H7 (cell line): ENCODE data around the gene PRKAR1B. TPM values are rescaled to one million over a fixed set of nuclear protein-coding genes. Genes with fewer than 3 reads are reported as not detected.
A peak's percentile ranks its signal among the peaks of the same experiment; 100 is the strongest.
"Not testable (repeated sequence)": the region's sequence is repeated elsewhere in the genome, so short reads cannot be mapped to it uniquely, and the experiment has no call there.

Source experiments
- DNase-seq: peaks from one replicate; pipeline ENCODE4 v3.0.0; 2012
- H3K27me3 ChIP-seq: 2 replicates; pipeline ENCODE4 v1.6.0; 2011; ENCODE audit warnings: mild to moderate bottlenecking, low read length; ENCODE audit not compliant: control insufficient read depth, insufficient read depth
- H3K36me3 ChIP-seq: replicated peaks from 2 replicates; pipeline ENCODE4 v1.5.1; 2011; ENCODE audit warnings: low read length; ENCODE audit not compliant: control insufficient read depth, insufficient read depth
- H3K4me3 ChIP-seq: 2 replicates; pipeline ENCODE4 v1.5.1; 2011; ENCODE audit warnings: low read depth, mild to moderate bottlenecking, control low read depth, low read length, moderate library complexity; ENCODE audit not compliant: insufficient read depth
- total RNA-seq: library from RNA; depleted of rRNA; stranded (reverse); fragments of >200 nt; shearing (Covaris generic); gene quantifications from 2 replicates; pipeline ENCODE4 v1.2.3, GENCODE V29; 2014

The PRKAR1B gene
- total RNA-seq, 1 experiment from 2014 or later, result 32.4 TPM

GRCh38 chr7:638256-639011 lies 88.6 kb downstream of the PRKAR1B start:
- DNase-seq, result peak; percentile 64
- no peaks in the 10 kb centered on the region for H3K36me3 ChIP-seq

GRCh38 chr7:637826-638225 lies 89.3 kb downstream of the PRKAR1B start:
- no peak overlapping the region for H3K4me3 ChIP-seq
- no peaks in the 10 kb centered on the region for H3K36me3 ChIP-seq
- peak; percentile 45 for DNase-seq
- no peaks in the 10 kb centered on the region for H3K27me3 ChIP-seq

More at GRCh38 chr7:638256-639011, 88.6 kb downstream of the PRKAR1B start:
- no peaks in the 10 kb centered on the region for H3K27me3 ChIP-seq
- H3K4me3 ChIP-seq, result no peak overlapping the region

GRCh38 chr7:636396-636795 lies 90.7 kb downstream of the PRKAR1B start:
- Histone ChIP-seq H3K36me3 (no peaks in the 10 kb centered on the region), H3K27me3 (no peaks in the 10 kb centered on the region), H3K4me3 (no peak overlapping the region)
- DNase-seq, result peak; percentile 77

GRCh38 chr7:635687-636382 lies 91.2 kb downstream of the PRKAR1B start:
- not testable (repeated sequence) for H3K27me3 ChIP-seq, H3K4me3 ChIP-seq, H3K36me3 ChIP-seq, DNase-seq

GRCh38 chr7:635227-635626 lies 91.9 kb downstream of the PRKAR1B start:
- Histone ChIP-seq H3K36me3 (no peaks in the 10 kb centered on the region), H3K4me3 (no peak overlapping the region), H3K27me3 (no peaks in the 10 kb centered on the region)
- DNase-seq, result no peak

- no peak for DNase-seq
- Histone ChIP-seq H3K36me3 (no peaks in the 10 kb centered on the region), H3K4me3 (no peak overlapping the region), H3K27me3 (no peaks in the 10 kb centered on the region)
Observed at GRCh38 chr7:633381-634018, 93.6 kb downstream of the PRKAR1B start.

GRCh38 chr7:632831-633210 lies 94.3 kb downstream of the PRKAR1B start:
- Histone ChIP-seq H3K27me3 (no peaks in the 10 kb centered on the region), H3K36me3 (no peaks in the 10 kb centered on the region), H3K4me3 (no peak overlapping the region)
- no peak for DNase-seq

GRCh38 chr7:631964-632830 lies 94.9 kb downstream of the PRKAR1B start:
- peak; percentile 42 for DNase-seq
- no peaks in the 10 kb centered on the region for H3K36me3 ChIP-seq
- no peak overlapping the region for H3K4me3 ChIP-seq
- H3K27me3 ChIP-seq, result no peaks in the 10 kb centered on the region

- DNase-seq, result peak; percentile 29
- Histone ChIP-seq H3K4me3 (no peak overlapping the region), H3K27me3 (no peaks in the 10 kb centered on the region), H3K36me3 (no peaks in the 10 kb centered on the region)
Observed at GRCh38 chr7:631291-631711, 95.8 kb downstream of the PRKAR1B start.

- no peak overlapping the region for H3K4me3 ChIP-seq
- no peaks in the 10 kb centered on the region for H3K27me3 ChIP-seq
- DNase-seq, result peak; percentile 47
Observed at GRCh38 chr7:630539-630938, 96.5 kb downstream of the PRKAR1B start.

GRCh38 chr7:630111-630511 lies 97.0 kb downstream of the PRKAR1B start:
- no peak overlapping the region for H3K4me3 ChIP-seq
- DNase-seq, result peak; percentile 57
- H3K36me3 ChIP-seq, result no peaks in the 10 kb centered on the region
- no peaks in the 10 kb centered on the region for H3K27me3 ChIP-seq

More at GRCh38 chr7:630539-630938, 96.5 kb downstream of the PRKAR1B start:
- H3K36me3 ChIP-seq, result no peaks in the 10 kb centered on the region

- no peak for DNase-seq
- Histone ChIP-seq H3K4me3 (no peak overlapping the region), H3K27me3 (no peaks in the 10 kb centered on the region), H3K36me3 (no peaks in the 10 kb centered on the region)
Observed at GRCh38 chr7:628826-629225, 98.3 kb downstream of the PRKAR1B start.

- peak; percentile 78 for DNase-seq
- H3K27me3 ChIP-seq, result no peaks in the 10 kb centered on the region
- no peak overlapping the region for H3K4me3 ChIP-seq
- H3K36me3 ChIP-seq, result no peaks in the 10 kb centered on the region
Observed at GRCh38 chr7:628402-628763, 98.7 kb downstream of the PRKAR1B start.

GRCh38 chr7:627661-628401 lies 99.2 kb downstream of the PRKAR1B start:
- Histone ChIP-seq H3K36me3 (no peaks in the 10 kb centered on the region), H3K4me3 (no peak overlapping the region), H3K27me3 (no peaks in the 10 kb centered on the region)
- peak; percentile 43 for DNase-seq
